ENCODE data around the gene SLC27A3. TPM values are rescaled to one million over a fixed set of nuclear protein-coding genes. Genes with fewer than 3 reads are reported as not detected.

Gene SLC27A3
- total and polyA plus RNA-seq, 9 of the 15 experiments (the other 6 are each of a cell fraction or from before 2014, with no cell fraction given) = 0.57 to 5.2 (median 2.8) TPM

GRCh38 chr1:153783233-153784190, 8.3 kb downstream of the SLC27A3 start (continued):
- TF ChIP-seq PKNOX1 (IDR thresholded peaks at IDR 0.05) = no peak
- peak; percentile 54 for TF ChIP-seq CREB1 (IDR thresholded peaks at IDR 0.05)
- TF ChIP-seq CREB1 (CRISPR knock-in tag; IDR thresholded peaks at IDR 0.05) = peak; percentile 47; the same call in 1 of the 2 replicates
- no peak for TF ChIP-seq ZBED1 (IDR thresholded peaks at IDR 0.05)
- TF ChIP-seq ZNF444 (CRISPR knock-in tag; IDR thresholded peaks at IDR 0.05) = no peak
- no peak for TF ChIP-seq ZBTB7A (IDR thresholded peaks at IDR 0.05; ENCODE audit: borderline replicate concordance, control insufficient read depth, low read depth, low read length)
- TF ChIP-seq VEZF1 (CRISPR knock-in tag; IDR thresholded peaks at IDR 0.05) = peak; percentile 92
- TF ChIP-seq FOXP1 (CRISPR knock-in tag; IDR thresholded peaks at IDR 0.05) = no peak
- peak; percentile 87 for TF ChIP-seq CTBP1 (IDR thresholded peaks at IDR 0.05; ENCODE audit: borderline replicate concordance)
- TF ChIP-seq USF1 (CRISPR knock-in tag; IDR thresholded peaks at IDR 0.05) = no peak
- peak; percentile 91 for TF ChIP-seq NBN (IDR thresholded peaks at IDR 0.05; ENCODE audit: low read depth)
- TF ChIP-seq TEAD4 (IDR thresholded peaks at IDR 0.05; ENCODE audit: low read length) = 0 out of 2 replicates have a peak, but pooled peaks have one; percentile 7
- no peak for TF ChIP-seq TEAD4 (CRISPR knock-in tag; IDR thresholded peaks at IDR 0.05; ENCODE audit: borderline replicate concordance)
- TF ChIP-seq DPF2 (IDR thresholded peaks at IDR 0.05) = no peak; the same call in 1 of the 2 replicates
- peak; percentile 40 for TF ChIP-seq NFRKB (IDR thresholded peaks at IDR 0.05; ENCODE audit: low read depth)
- TF ChIP-seq, protein P1, sequence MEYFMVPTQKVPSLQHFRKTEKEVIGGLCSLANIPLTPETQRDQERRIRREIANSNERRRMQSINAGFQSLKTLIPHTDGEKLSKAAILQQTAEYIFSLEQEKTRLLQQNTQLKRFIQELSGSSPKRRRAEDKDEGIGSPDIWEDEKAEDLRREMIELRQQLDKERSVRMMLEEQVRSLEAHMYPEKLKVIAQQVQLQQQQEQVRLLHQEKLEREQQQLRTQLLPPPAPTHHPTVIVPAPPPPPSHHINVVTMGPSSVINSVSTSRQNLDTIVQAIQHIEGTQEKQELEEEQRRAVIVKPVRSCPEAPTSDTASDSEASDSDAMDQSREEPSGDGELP (CRISPR knock-in tag; IDR thresholded peaks at IDR 0.05; ENCODE audit: borderline replicate concordance) = peak; percentile 77; the same call in 1 of the 2 replicates
- TF ChIP-seq ATF7 (IDR thresholded peaks at IDR 0.05) = peak; percentile 80
- TF ChIP-seq FOXJ2 (tag; IDR thresholded peaks at IDR 0.05) = no peak
- TF ChIP-seq, protein P2, sequence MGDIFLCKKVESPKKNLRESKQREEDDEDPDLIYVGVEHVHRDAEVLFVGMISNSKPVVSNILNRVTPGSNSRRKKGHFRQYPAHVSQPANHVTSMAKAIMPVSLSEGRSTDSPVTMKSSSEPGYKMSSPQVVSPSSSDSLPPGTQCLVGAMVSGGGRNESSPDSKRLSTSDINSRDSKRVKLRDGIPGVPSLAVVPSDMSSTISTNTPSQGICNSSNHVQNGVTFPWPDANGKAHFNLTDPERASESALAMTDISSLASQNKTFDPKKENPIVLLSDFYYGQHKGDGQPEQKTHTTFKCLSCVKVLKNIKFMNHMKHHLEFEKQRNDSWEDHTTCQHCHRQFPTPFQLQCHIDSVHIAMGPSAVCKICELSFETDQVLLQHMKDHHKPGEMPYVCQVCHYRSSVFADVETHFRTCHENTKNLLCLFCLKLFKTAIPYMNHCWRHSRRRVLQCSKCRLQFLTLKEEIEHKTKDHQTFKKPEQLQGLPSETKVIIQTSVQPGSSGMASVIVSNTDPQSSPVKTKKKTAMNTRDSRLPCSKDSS (IDR thresholded peaks at IDR 0.05; ENCODE audit: low read depth, partially characterized antibody) = no peak
- TF ChIP-seq, protein P3, sequence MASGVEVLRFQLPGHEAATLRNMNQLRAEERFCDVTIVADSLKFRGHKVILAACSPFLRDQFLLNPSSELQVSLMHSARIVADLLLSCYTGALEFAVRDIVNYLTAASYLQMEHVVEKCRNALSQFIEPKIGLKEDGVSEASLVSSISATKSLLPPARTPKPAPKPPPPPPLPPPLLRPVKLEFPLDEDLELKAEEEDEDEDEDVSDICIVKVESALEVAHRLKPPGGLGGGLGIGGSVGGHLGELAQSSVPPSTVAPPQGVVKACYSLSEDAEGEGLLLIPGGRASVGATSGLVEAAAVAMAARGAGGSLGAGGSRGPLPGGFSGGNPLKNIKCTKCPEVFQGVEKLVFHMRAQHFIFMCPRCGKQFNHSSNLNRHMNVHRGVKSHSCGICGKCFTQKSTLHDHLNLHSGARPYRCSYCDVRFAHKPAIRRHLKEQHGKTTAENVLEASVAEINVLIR (CRISPR knock-in tag; IDR thresholded peaks at IDR 0.05) = no peak
- peak; percentile 83; the same call in 1 of the 2 replicates for TF ChIP-seq CHCHD3 (CRISPR knock-in tag; IDR thresholded peaks at IDR 0.05)
- TF ChIP-seq TCF3 (CRISPR knock-in tag; IDR thresholded peaks at IDR 0.05) = 0 out of 2 replicates have a peak, but pooled peaks have one; percentile 20

Data from K562 (cell line).